22Rv1 (cell line): ENCODE measurements around the gene RPUSD3.

Experiments used
- H3K27ac ChIP-seq: fragments of 450-650 bp; 2 replicates; pipeline ENCODE4 v1.5.1; 2017
- ZFX ChIP-seq: fragments of 450-650 bp; IDR thresholded peaks from 2 replicates; pipeline ENCODE4 v1.6.1; 2017; ENCODE audit warnings: antibody characterized with exemption, borderline replicate concordance
- TF ChIP-seq, protein P1 (sequence below): fragments of 450-650 bp; IDR thresholded peaks from 2 replicates; pipeline ENCODE4 v1.5.1; 2017; ENCODE audit warnings: mild to moderate bottlenecking

Gene RPUSD3

DNA sequence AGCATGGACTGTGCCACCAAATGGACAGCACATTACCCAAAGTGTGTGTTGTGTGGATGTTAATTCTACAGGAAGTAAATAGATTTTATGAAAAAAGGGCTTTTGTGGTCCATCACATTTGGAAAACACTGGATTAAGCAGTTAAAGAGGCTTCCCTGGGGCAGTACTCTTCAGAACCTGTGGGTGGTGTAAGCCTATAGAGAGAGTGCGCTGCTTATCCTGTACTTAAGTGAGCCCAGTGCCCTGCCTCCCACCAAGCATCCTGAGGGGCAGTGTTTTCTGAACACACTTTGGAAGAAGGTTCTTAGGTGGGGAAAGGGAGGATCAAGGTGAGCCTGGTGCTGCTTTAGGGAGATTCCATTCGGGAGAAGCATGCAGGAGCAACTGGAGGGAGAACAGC, 22.9 kb downstream of the RPUSD3 start:
- TF ChIP-seq, protein P1, sequence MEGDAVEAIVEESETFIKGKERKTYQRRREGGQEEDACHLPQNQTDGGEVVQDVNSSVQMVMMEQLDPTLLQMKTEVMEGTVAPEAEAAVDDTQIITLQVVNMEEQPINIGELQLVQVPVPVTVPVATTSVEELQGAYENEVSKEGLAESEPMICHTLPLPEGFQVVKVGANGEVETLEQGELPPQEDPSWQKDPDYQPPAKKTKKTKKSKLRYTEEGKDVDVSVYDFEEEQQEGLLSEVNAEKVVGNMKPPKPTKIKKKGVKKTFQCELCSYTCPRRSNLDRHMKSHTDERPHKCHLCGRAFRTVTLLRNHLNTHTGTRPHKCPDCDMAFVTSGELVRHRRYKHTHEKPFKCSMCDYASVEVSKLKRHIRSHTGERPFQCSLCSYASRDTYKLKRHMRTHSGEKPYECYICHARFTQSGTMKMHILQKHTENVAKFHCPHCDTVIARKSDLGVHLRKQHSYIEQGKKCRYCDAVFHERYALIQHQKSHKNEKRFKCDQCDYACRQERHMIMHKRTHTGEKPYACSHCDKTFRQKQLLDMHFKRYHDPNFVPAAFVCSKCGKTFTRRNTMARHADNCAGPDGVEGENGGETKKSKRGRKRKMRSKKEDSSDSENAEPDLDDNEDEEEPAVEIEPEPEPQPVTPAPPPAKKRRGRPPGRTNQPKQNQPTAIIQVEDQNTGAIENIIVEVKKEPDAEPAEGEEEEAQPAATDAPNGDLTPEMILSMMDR = peak; percentile 31
- no peak for TF ChIP-seq ZFX

DNA sequence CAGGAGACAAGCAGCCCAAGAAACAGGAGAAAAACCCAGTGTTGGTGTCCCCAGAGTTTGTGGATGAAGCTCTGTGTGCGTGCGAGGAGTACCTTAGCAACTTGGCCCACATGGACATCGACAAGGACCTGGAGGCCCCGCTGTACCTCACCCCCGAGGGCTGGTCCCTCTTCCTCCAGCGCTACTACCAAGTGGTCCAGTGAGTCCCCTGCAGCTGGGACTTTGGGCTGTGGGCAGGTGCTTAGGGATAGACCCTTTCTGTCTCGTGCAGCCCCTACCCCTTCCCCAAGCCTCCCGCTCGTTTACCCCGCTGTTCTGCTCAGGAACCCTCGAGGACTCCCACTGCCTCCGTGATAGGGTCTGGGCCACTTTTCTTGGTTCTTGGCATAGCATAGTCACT, 23.3 kb downstream of the RPUSD3 start:
- no peak overlapping the region for H3K27ac ChIP-seq
- TF ChIP-seq, protein P1 = no peak
- no peak for TF ChIP-seq ZFX

More for the DNA sequence above, 22.9 kb downstream of the RPUSD3 start:
- no peak overlapping the region for H3K27ac ChIP-seq

DNA sequence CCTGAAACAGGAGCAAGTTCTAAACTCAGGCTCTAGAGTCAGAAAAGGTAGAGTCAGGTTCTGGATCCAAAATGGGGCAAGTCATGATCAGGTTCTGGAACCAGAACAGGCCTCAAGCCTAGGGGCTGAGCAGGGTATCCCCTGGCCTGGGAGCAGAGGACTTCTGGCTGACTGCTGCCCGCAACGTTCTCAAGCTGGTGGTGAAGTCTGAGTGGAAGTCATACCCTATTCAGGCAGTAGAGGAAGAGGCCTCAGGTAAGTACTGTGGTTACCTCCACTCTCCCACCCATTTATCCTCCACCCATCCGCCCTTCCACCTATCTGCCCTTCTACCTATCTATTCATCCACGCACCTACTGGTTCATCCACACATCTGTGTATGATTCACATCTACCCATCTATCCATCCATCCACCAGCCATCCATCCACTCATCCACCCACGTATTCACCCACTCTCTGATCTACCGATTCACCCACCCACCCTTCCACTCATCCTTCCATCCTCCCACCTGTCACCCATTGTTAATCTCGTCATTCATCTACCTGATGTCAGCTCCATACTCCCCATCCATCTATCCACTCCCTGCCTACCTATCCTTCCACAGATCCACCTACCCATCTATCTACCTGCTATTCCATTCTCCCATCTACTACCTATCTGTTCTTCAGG, 25.0 kb downstream of the RPUSD3 start:
- TF ChIP-seq, protein P1 = no peak
- no peak for TF ChIP-seq ZFX
- no peak overlapping the region for H3K27ac ChIP-seq

DNA sequence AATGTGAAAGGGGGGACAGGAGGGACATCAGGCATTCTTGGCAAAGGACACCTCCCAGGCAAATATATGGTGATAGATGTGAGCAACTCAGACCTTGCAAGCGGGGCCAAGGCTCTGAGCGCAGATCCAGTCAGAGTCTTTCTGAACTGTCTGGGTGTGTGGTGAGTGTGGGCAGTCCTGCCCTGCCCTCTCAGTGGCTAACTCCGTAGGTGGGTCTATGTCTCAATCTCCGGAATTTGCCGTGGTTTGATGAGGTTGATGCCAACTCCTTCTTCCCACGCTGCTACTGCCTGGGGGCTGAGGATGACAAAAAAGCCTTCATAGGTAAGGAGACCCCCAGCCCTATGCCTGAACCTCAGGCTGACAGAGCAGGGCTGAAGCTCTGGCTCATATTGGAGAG, 26.4 kb downstream of the RPUSD3 start:
- TF ChIP-seq ZFX = no peak
- TF ChIP-seq, protein P1 = no peak
- H3K27ac ChIP-seq = no peak overlapping the region

DNA sequence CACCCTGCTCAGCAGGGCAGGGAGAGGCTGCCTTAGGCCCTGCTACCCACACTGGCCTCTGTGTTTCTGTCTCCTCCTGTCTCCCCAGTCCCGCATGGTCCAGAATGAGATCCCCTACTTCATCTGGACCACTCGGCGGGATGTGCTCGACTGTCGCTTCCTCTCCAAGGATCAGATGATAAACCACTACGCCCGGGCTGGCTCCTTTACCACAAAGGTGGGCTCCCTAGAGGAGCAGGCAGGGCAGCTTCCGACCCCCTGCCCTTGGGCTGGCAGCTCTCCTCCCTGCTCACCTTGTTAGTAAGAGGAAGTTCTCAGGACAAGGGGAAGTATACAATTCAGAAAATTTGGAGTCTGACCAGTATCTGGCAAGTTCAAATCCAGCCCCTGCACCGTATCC, 27.8 kb downstream of the RPUSD3 start:
- TF ChIP-seq, protein P1 = no peak
- no peak for TF ChIP-seq ZFX
- no peak overlapping the region for H3K27ac ChIP-seq

DNA sequence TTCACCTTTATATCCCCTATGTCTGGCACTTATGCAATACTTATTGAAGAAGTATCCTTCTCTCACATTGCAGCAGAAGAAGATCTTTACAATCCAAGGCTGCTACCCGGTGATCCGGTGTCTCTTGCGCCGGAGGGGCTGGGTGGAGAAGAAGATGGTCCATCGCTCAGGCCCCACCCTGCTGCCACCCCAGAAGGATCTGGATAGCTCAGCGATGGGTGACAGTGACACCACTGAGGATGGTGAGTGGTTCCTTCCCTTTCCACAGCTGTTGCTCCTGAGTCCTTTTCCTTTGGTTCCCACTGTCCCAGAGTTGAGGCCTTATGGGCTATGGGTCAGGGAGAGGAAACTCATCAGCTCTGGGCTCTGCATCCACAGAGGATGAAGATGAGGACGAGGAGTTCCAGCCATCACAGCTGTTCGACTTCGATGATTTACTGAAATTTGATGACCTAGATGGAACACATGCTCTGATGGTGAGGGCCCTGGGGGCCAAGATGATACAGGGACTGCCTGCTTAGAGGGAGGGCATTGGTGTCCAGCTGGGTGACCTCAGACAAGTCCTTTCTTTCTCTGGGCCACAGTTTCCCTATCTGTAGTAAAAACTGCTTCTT, 30.8 kb downstream of the RPUSD3 start:
- TF ChIP-seq, protein P1 = no peak
- no peak for TF ChIP-seq ZFX

DNA sequence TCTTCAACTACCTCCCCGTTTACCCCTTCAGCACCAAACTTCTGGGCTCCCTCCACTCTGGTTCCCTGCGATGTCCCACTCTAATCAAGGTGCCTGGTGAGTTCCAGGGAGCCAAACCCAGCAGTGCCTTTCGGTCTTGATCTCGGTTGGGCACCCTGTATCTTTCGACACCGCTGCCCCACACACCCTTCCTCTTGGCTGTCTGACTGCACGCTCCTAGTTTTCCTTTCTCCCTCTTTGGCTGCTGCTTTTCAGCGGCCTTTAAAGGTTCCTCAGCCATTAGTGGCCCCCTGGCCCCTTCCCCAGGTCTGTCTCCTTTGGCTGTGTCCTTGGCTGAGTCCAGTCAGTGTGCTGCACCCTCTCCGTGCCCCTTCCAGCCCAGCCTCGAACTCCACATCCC, 33.0 kb downstream of the RPUSD3 start:
- TF ChIP-seq, protein P1 = no peak
- TF ChIP-seq ZFX = no peak
- H3K27ac ChIP-seq = peak overlapping the region; percentile 89

More for the DNA sequence above, 30.8 kb downstream of the RPUSD3 start:
- H3K27ac ChIP-seq = no peak overlapping the region
